Measurements from ENCODE around the gene CLGN. TPM values are rescaled to one million over a fixed set of nuclear protein-coding genes. Genes with fewer than 3 reads are reported as not detected.

CLGN gene
- total and polyA plus RNA-seq, 2 of the 13 experiments (the other 11 are each of a cell fraction or from before 2014, with no cell fraction given), result 7.2 to 17.0 TPM

- TF ChIP-seq ZNF414 (CRISPR knock-in tag; IDR thresholded peaks at IDR 0.05), result peak; percentile 18; the same call in 1 of the 2 replicates
- TF ChIP-seq RNF2 (conservative IDR thresholded peaks at IDR 0.05; ENCODE audit: low read depth), result no peak
- TF ChIP-seq CBX1 (IDR thresholded peaks at IDR 0.05; ENCODE audit: low read depth), result no peak
- TF ChIP-seq PITX1 (CRISPR knock-in tag; IDR thresholded peaks at IDR 0.05), result 0 out of 2 replicates have a peak, but pooled peaks have one; percentile 11
- peak; percentile 3; the same call in 1 of the 2 replicates for TF ChIP-seq ZNF142 (CRISPR knock-in tag; IDR thresholded peaks at IDR 0.05)
- no peak for TF ChIP-seq RELA (CRISPR knock-in tag; IDR thresholded peaks at IDR 0.05)
- no peak for TF ChIP-seq ZNF746 (CRISPR knock-in tag; IDR thresholded peaks at IDR 0.05)
- TF ChIP-seq CCDC6 (CRISPR knock-in tag; IDR thresholded peaks at IDR 0.05), result peak; percentile 14; the same call in 1 of the 2 replicates
- no peak; the same call in 1 of the 2 replicates for TF ChIP-seq TFDP2 (CRISPR knock-in tag; IDR thresholded peaks at IDR 0.05)
- no peak; the same call in 1 of the 2 replicates for TF ChIP-seq ZNF558 (CRISPR knock-in tag; IDR thresholded peaks at IDR 0.05; ENCODE audit: borderline replicate concordance)
- no peak for TF ChIP-seq ATF4 (CRISPR knock-in tag; IDR thresholded peaks at IDR 0.05)
- no peak for TF ChIP-seq PRDM4 (CRISPR knock-in tag; IDR thresholded peaks at IDR 0.05; ENCODE audit: borderline replicate concordance)
- peak; percentile 12; the same call in 1 of the 2 replicates for TF ChIP-seq HOXA5 (CRISPR knock-in tag; IDR thresholded peaks at IDR 0.05)
- no peak for TF ChIP-seq RXRA (CRISPR knock-in tag; IDR thresholded peaks at IDR 0.05)
- no peak for TF ChIP-seq KLF9 (CRISPR knock-in tag; IDR thresholded peaks at IDR 0.05; ENCODE audit: low read depth)
- no peak for TF ChIP-seq ARHGAP35 (CRISPR knock-in tag; IDR thresholded peaks at IDR 0.05; ENCODE audit: borderline replicate concordance)
- TF ChIP-seq HDAC1 (CRISPR knock-in tag; IDR thresholded peaks at IDR 0.05), result no peak
- TF ChIP-seq JARID2 (CRISPR knock-in tag; IDR thresholded peaks at IDR 0.05; ENCODE audit: insufficient replicate concordance), result no peak
- TF ChIP-seq ZNF550 (CRISPR knock-in tag; IDR thresholded peaks at IDR 0.05; ENCODE audit: borderline replicate concordance), result no peak
- TF ChIP-seq ZNF3 (CRISPR knock-in tag; IDR thresholded peaks at IDR 0.05), result no peak
These were observed 790 bp downstream of the CLGN start (continued) for GRCh38 chr4:140426610-140427105.
